ENCODE measurements around the gene SAMD4B. TPM values are rescaled to one million over a fixed set of nuclear protein-coding genes. Genes with fewer than 3 reads are reported as not detected.

Gene SAMD4B
- total RNA-seq, 1 experiment from 2014 or later, result 164 TPM

GRCh38 chr19:39314016-39314728 is 28.0 kb upstream of the SAMD4B start:
- H3K9me3 Mint-ChIP-seq, result no peaks in the 10 kb centered on the region
- DNase-seq (ENCODE audit: low spot score), result no peak
- no peak overlapping the region for H3K27ac Mint-ChIP-seq
- TF ChIP-seq ATF2 (CRISPR knock-in tag; IDR thresholded peaks at IDR 0.05; ENCODE audit: borderline replicate concordance, low read depth), result no peak
- no peak for TF ChIP-seq ZBTB21 (CRISPR knock-in tag; IDR thresholded peaks at IDR 0.05; ENCODE audit: borderline replicate concordance)
- TF ChIP-seq, protein P1, sequence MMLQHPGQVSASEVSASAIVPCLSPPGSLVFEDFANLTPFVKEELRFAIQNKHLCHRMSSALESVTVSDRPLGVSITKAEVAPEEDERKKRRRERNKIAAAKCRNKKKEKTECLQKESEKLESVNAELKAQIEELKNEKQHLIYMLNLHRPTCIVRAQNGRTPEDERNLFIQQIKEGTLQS (CRISPR knock-in tag; conservative IDR thresholded peaks at IDR 0.05), result no peak
- TF ChIP-seq MXD4 (CRISPR knock-in tag; IDR thresholded peaks at IDR 0.05; ENCODE audit: borderline replicate concordance), result no peak
- TF ChIP-seq ZNF232 (CRISPR knock-in tag; IDR thresholded peaks at IDR 0.05), result no peak
- no peak for TF ChIP-seq CTCF (IDR thresholded peaks at IDR 0.05)
- no peak for TF ChIP-seq FOXK1 (CRISPR knock-in tag; IDR thresholded peaks at IDR 0.05)
- TF ChIP-seq, protein P2, sequence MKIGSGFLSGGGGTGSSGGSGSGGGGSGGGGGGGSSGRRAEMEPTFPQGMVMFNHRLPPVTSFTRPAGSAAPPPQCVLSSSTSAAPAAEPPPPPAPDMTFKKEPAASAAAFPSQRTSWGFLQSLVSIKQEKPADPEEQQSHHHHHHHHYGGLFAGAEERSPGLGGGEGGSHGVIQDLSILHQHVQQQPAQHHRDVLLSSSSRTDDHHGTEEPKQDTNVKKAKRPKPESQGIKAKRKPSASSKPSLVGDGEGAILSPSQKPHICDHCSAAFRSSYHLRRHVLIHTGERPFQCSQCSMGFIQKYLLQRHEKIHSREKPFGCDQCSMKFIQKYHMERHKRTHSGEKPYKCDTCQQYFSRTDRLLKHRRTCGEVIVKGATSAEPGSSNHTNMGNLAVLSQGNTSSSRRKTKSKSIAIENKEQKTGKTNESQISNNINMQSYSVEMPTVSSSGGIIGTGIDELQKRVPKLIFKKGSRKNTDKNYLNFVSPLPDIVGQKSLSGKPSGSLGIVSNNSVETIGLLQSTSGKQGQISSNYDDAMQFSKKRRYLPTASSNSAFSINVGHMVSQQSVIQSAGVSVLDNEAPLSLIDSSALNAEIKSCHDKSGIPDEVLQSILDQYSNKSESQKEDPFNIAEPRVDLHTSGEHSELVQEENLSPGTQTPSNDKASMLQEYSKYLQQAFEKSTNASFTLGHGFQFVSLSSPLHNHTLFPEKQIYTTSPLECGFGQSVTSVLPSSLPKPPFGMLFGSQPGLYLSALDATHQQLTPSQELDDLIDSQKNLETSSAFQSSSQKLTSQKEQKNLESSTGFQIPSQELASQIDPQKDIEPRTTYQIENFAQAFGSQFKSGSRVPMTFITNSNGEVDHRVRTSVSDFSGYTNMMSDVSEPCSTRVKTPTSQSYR (CRISPR knock-in tag; IDR thresholded peaks at IDR 0.05), result no peak
- TF ChIP-seq IRF2 (CRISPR knock-in tag; IDR thresholded peaks at IDR 0.05; ENCODE audit: borderline replicate concordance, low read depth), result no peak
- H3K27me3 Mint-ChIP-seq (ENCODE audit: low read depth), result peaks cover 9% of the 10 kb centered on the region
- no peak for ATAC-seq
- H3K36me3 Mint-ChIP-seq, result peaks cover 10% of the 10 kb centered on the region
- CTCF ChIA-PET, result no interaction called here
- POLR2A ChIA-PET, result interaction anchor here (0.6 kb wide), 1 partner anchor 338 kb away, joined by 11 read pairs; no protein-coding TSS in a partner anchor
- H3K4me1 Mint-ChIP-seq, result peaks cover 13% of the 10 kb centered on the region
- no peak overlapping the region for H3K4me3 Mint-ChIP-seq

- H3K36me3 Mint-ChIP-seq, result peaks cover 10% of the 10 kb centered on the region
- H3K4me3 Mint-ChIP-seq, result no peak overlapping the region
- DNase-seq (ENCODE audit: low spot score) (no peak), ATAC-seq (no peak)
- H3K9me3 Mint-ChIP-seq, result no peaks in the 10 kb centered on the region
- POLR2A ChIA-PET, result no interaction called here
- peaks cover 14% of the 10 kb centered on the region for H3K4me1 Mint-ChIP-seq
- no peak overlapping the region for H3K27ac Mint-ChIP-seq
- CTCF ChIA-PET, result no interaction called here
- peaks cover 19% of the 10 kb centered on the region for H3K27me3 Mint-ChIP-seq (ENCODE audit: low read depth)
- TF ChIP-seq SP1 (CRISPR knock-in tag; conservative IDR thresholded peaks at IDR 0.05) (no peak), OVOL2 (CRISPR knock-in tag; IDR thresholded peaks at IDR 0.05; ENCODE audit: borderline replicate concordance) (no peak), ZNF532 (CRISPR knock-in tag; IDR thresholded peaks at IDR 0.05; ENCODE audit: borderline replicate concordance) (no peak), ETV6 (CRISPR knock-in tag; IDR thresholded peaks at IDR 0.05) (no peak), ZBTB43 (CRISPR knock-in tag; IDR thresholded peaks at IDR 0.05) (no peak), SOX15 (CRISPR knock-in tag; IDR thresholded peaks at IDR 0.05) (no peak), TP53 (CRISPR knock-in tag; IDR thresholded peaks at IDR 0.05) (no peak), ZNF317 (CRISPR knock-in tag; IDR thresholded peaks at IDR 0.05; ENCODE audit: borderline replicate concordance, low read depth) (no peak), ELF4 (CRISPR knock-in tag; IDR thresholded peaks at IDR 0.05; ENCODE audit: low read depth) (no peak)
- TF ChIP-seq, protein P3, sequence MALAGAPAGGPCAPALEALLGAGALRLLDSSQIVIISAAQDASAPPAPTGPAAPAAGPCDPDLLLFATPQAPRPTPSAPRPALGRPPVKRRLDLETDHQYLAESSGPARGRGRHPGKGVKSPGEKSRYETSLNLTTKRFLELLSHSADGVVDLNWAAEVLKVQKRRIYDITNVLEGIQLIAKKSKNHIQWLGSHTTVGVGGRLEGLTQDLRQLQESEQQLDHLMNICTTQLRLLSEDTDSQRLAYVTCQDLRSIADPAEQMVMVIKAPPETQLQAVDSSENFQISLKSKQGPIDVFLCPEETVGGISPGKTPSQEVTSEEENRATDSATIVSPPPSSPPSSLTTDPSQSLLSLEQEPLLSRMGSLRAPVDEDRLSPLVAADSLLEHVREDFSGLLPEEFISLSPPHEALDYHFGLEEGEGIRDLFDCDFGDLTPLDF (CRISPR knock-in tag; IDR thresholded peaks at IDR 0.05), result no peak
Measured at GRCh38 chr19:39315933-39316332, 26.3 kb upstream of the SAMD4B start.

Measured in WTC11 (cell line).